Hindlimb muscle (tissue), 1 donor: ENCODE results near the gene APBB1. TPM values are rescaled to one million over a fixed set of nuclear protein-coding genes. Genes with fewer than 3 reads are reported as not detected.

Source experiments
- DNase-seq: peaks from one replicate; pipeline ENCODE4 v3.0.0-alpha.2; 2013
- polyA plus RNA-seq: library from polyadenylated mRNA; unstranded; fragments of 120-200 nt; gene quantifications from one replicate; pipeline ENCODE4 v1.2.1, GENCODE V29; 2013; ENCODE audit not compliant: insufficient read length

The APBB1 gene
- polyA plus RNA-seq, 1 donor, result 36.6 TPM

DNA sequence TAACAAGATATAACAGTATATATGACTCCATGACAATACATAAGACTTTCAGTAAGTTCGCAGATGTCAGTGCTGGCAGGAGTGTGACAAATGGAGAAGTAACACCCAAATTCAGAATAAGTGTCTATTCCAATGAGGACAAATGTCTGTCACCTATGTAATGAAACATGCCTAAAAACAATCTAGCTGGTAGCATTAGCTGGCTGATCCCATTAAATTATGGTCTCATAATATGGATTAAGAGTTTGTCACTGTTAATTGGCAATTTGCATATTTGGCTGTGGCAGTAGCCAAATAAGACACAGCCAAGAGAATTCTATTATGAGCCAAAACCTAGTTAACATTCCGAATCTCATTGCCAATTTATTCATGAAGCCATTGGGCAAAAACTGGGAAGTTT, 68.4 kb downstream of the APBB1 start:
- no peak for DNase-seq

DNA sequence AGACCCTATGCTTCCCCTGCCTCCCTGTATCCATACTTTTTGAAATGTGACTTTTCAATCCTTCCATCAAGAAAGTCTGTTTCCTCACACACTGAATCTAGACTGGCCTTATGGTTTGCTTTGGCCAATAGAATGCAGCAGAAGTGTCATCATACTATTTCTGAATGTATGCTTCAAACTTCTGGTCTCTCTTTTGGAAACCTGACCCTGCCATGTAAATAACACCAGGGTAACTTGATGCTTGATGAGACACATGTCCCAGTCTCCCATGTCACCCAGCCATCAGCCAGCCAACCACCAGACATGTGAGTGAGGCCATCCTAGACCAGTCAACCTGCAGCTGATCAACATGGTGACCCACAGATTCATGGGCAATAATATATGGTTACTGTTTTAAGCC, 68.9 kb downstream of the APBB1 start:
- DNase-seq, result no peak

DNA sequence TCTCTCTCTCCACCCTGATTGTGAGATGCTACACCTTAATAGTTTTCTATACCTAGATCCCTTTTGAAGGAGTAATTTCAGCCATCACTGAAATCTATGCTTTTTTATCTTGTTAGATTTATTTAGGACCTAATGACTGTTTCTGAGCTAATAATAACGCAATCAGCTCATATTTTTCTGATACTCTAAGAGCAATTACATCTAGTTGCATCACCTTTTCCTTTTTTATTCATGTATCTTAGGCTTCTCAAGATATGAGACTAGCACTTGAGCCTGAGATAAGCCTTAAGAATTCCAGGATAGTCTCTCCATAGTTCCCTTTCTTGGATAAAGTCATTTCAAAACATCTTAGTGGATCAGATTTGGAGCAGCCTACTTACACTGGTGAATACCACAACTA, 73.5 kb downstream of the APBB1 start:
- no peak for DNase-seq

Other genes with a start within 250 kb of the APBB1 start
- gene OR52B2, start 248.8 kb downstream of the APBB1 start, polyA plus RNA-seq, result not detected
- gene OR52W1, start 219.9 kb downstream of the APBB1 start, polyA plus RNA-seq, result not detected
- gene C11orf42, start 213.5 kb downstream of the APBB1 start, polyA plus RNA-seq, result 0.35 TPM
- 28.8 TPM for gene FHIP1B, start 184.5 kb downstream of the APBB1 start, polyA plus RNA-seq
- gene CNGA4, start 180.0 kb downstream of the APBB1 start, polyA plus RNA-seq, result 0.27 TPM
- not detected for gene CCKBR, start 159.3 kb downstream of the APBB1 start, polyA plus RNA-seq
- 36.7 TPM for gene CAVIN3, start 98.6 kb downstream of the APBB1 start, polyA plus RNA-seq
- gene SMPD1, start 28.6 kb downstream of the APBB1 start, polyA plus RNA-seq, result 24.4 TPM
- 2.2 TPM for gene HPX, start 21.9 kb upstream of the APBB1 start, polyA plus RNA-seq
- 15.8 TPM for gene TRIM3, start 54.8 kb upstream of the APBB1 start, polyA plus RNA-seq
- gene ARFIP2, start 62.2 kb upstream of the APBB1 start, polyA plus RNA-seq, result 32.2 TPM
- gene TIMM10B, start 62.4 kb upstream of the APBB1 start, polyA plus RNA-seq, result 13.8 TPM
- gene DNHD1, start 78.2 kb upstream of the APBB1 start, polyA plus RNA-seq, result 8.8 TPM
- 22.3 TPM for gene RRP8, start 184.5 kb upstream of the APBB1 start, polyA plus RNA-seq
- 154 TPM for gene ILK, start 184.7 kb upstream of the APBB1 start, polyA plus RNA-seq
- gene TAF10, start 193.1 kb upstream of the APBB1 start, polyA plus RNA-seq, result 129 TPM
- 47.9 TPM for gene TPP1, start 200.3 kb upstream of the APBB1 start, polyA plus RNA-seq
- 43.8 TPM for gene DCHS1, start 236.7 kb upstream of the APBB1 start, polyA plus RNA-seq